Activated B cell treated with CpG ODN at 0.5 μM for 24 hours (primary cell): ENCODE results near the gene SDHB. TPM values are rescaled to one million over a fixed set of nuclear protein-coding genes. Genes with fewer than 3 reads are reported as not detected.
"Not testable (repeated sequence)": the region's sequence is repeated elsewhere in the genome, so short reads cannot be mapped to it uniquely, and the experiment has no call there.

ENCODE experiments used
- ATAC-seq: fragments of 200-7000 bp; cut with Tn5 transposase; one replicate; pipeline ENCODE4 v1.10.0; 2021; ENCODE audit warnings: low read depth, mild to moderate bottlenecking, moderate library complexity
- CTCF ChIA-PET: fragments of 350-600 bp; sonication (Branson Sonifier 250); formaldehyde crosslinking; loops from one replicate; lab custom pipeline; 2021; ENCODE audit warnings: antibody characterized with exemption; lab: Charles Lee
- POLR2A ChIA-PET: fragments of 350-600 bp; sonication (Branson Sonifier 250); formaldehyde crosslinking; loops from one replicate; lab custom pipeline; 2021; ENCODE audit warnings: antibody characterized with exemption; lab: Charles Lee
- DNase-seq: peaks from one replicate; pipeline ENCODE4 v3.0.0; 2022
- H3K27ac Mint-ChIP-seq: one replicate; pipeline ENCODE4 v1.8.0; 2020; ENCODE audit warnings: mixed read lengths
- H3K27me3 Mint-ChIP-seq: one replicate; pipeline ENCODE4 v1.8.0; 2021; ENCODE audit warnings: mixed read lengths
- H3K36me3 Mint-ChIP-seq: one replicate; pipeline ENCODE4 v1.8.0; 2021; ENCODE audit warnings: low read depth, mixed read lengths
- H3K4me1 Mint-ChIP-seq: one replicate; pipeline ENCODE4 v1.8.0; 2021; ENCODE audit warnings: mixed read lengths
- H3K4me3 Mint-ChIP-seq: one replicate; pipeline ENCODE4 v1.8.0; 2020; ENCODE audit warnings: mild to moderate bottlenecking, mixed read lengths
- H3K9me3 Mint-ChIP-seq: one replicate; pipeline ENCODE4 v1.8.0; 2020; ENCODE audit warnings: mixed read lengths
- CTCF ChIP-seq: fragments of 200-600 bp; IDR thresholded peaks from one replicate; pipeline ENCODE4 v1.8.0; 2022; ENCODE audit warnings: antibody characterized with exemption, mild to moderate bottlenecking
- intact Hi-C: fragments of 100-400 bp; cut with micrococcal nuclease; formaldehyde crosslinking; loops from one replicate; pipeline ENCODE4 v1.15.1; 2024
- total RNA-seq: library from RNA; stranded (reverse); gene quantifications from 2 replicates; pipeline ENCODE4 v1.2.3, GENCODE V29; 2022

The SDHB gene
- total RNA-seq, 1 donor from 2014 or later: 70.7 TPM

GRCh38 chr1:17065666-17066065 is 11.8 kb upstream of the SDHB start:
- ATAC-seq (no peak), DNase-seq (no peak)
- H3K36me3 Mint-ChIP-seq: no peaks in the 10 kb centered on the region
- POLR2A ChIA-PET: interaction anchor here (0.5 to 0.7 kb wide), 2 partner anchors 40 to 445 kb away, joined by 5 to 7 read pairs; no protein-coding TSS in a partner anchor
- no peaks in the 10 kb centered on the region for H3K27me3 Mint-ChIP-seq
- no peak overlapping the region for H3K27ac Mint-ChIP-seq
- CTCF ChIA-PET: no interaction called here
- H3K4me1 Mint-ChIP-seq: no peaks in the 10 kb centered on the region
- no peaks in the 10 kb centered on the region for H3K9me3 Mint-ChIP-seq
- intact Hi-C loops: no loop called here
- no peak overlapping the region for H3K4me3 Mint-ChIP-seq
- no peak for TF ChIP-seq CTCF

- H3K36me3 Mint-ChIP-seq, H3K4me3 Mint-ChIP-seq, H3K27ac Mint-ChIP-seq, POLR2A ChIA-PET, DNase-seq, intact Hi-C loops, H3K9me3 Mint-ChIP-seq, ATAC-seq, H3K27me3 Mint-ChIP-seq: not testable (repeated sequence)
- H3K4me1 Mint-ChIP-seq: peaks cover 12% of the 10 kb centered on the region
- CTCF ChIA-PET: interaction anchor here (1.3 to 3.5 kb wide), 2 partner anchors 174 to 273 kb away, joined by 8 to 25 read pairs; no protein-coding TSS in a partner anchor
Observed at GRCh38 chr1:17062751-17063150, 8.9 kb upstream of the SDHB start.

- H3K4me1 Mint-ChIP-seq: peaks cover 12% of the 10 kb centered on the region
- H3K36me3 Mint-ChIP-seq: no peaks in the 10 kb centered on the region
- ATAC-seq: no peak
- H3K4me3 Mint-ChIP-seq: no peak overlapping the region
- H3K27me3 Mint-ChIP-seq: peaks cover 7% of the 10 kb centered on the region
- POLR2A ChIA-PET: no interaction called here
- no peak for TF ChIP-seq CTCF
- CTCF ChIA-PET: interaction anchor here (1.3 to 3.5 kb wide), 5 partner anchors 14 to 274 kb away, joined by 7 to 25 read pairs (median 10); no protein-coding TSS in a partner anchor
- intact Hi-C loops: no loop called here
- no peak for DNase-seq
- H3K27ac Mint-ChIP-seq: no peak overlapping the region
- H3K9me3 Mint-ChIP-seq: no peaks in the 10 kb centered on the region
Observed at GRCh38 chr1:17061892-17062291, 8.1 kb upstream of the SDHB start.

- intact Hi-C loops: no loop called here
- CTCF ChIA-PET: interaction anchor here (1.8 to 3.5 kb wide), 4 partner anchors 14 to 275 kb away, joined by 7 to 25 read pairs (median 12); no protein-coding TSS in a partner anchor
- no peak overlapping the region for H3K27ac Mint-ChIP-seq
Observed at GRCh38 chr1:17061486-17061885, 7.7 kb upstream of the SDHB start.

GRCh38 chr1:17060306-17060749 is 6.5 kb upstream of the SDHB start:
- no peak overlapping the region for H3K4me3 Mint-ChIP-seq
- CTCF ChIA-PET: interaction anchor here (0.8 to 3.5 kb wide), 7 partner anchors 15 to 276 kb away, joined by 3 to 25 read pairs (median 7); no protein-coding TSS in a partner anchor
- H3K9me3 Mint-ChIP-seq: no peaks in the 10 kb centered on the region
- TF ChIP-seq CTCF: no peak
- no peak for DNase-seq
- no peaks in the 10 kb centered on the region for H3K36me3 Mint-ChIP-seq
- ATAC-seq: no peak
- peaks cover 12% of the 10 kb centered on the region for H3K4me1 Mint-ChIP-seq
- H3K27ac Mint-ChIP-seq: no peak overlapping the region
- POLR2A ChIA-PET: no interaction called here
- intact Hi-C loops: loop anchor here (1.0 kb wide), 1 partner anchor 214 kb away; no protein-coding TSS in a partner anchor
- H3K27me3 Mint-ChIP-seq: peaks cover 7% of the 10 kb centered on the region

More at GRCh38 chr1:17061486-17061885, 7.7 kb upstream of the SDHB start:
- DNase-seq (no peak), ATAC-seq (no peak)
- no peak for TF ChIP-seq CTCF
- peaks cover 12% of the 10 kb centered on the region for H3K4me1 Mint-ChIP-seq
- POLR2A ChIA-PET: interaction anchor here (0.6 kb wide), 1 partner anchor 61 kb away, joined by 3 read pairs; no protein-coding TSS in a partner anchor
- H3K36me3 Mint-ChIP-seq: no peaks in the 10 kb centered on the region
- no peak overlapping the region for H3K4me3 Mint-ChIP-seq
- H3K27me3 Mint-ChIP-seq: peaks cover 7% of the 10 kb centered on the region
- no peaks in the 10 kb centered on the region for H3K9me3 Mint-ChIP-seq
